Tibial nerve (tissue), 4 donors: ENCODE measurements around the gene PLSCR1. TPM values are rescaled to one million over a fixed set of nuclear protein-coding genes. Genes with fewer than 3 reads are reported as not detected.

Experiments used
- DNase-seq, 2 donors: peaks; one replicate each; pipeline ENCODE4 v3.0.0-alpha.2; 2019; ENCODE audit warnings: low spot score in 2 of 2
- H3K27ac ChIP-seq, 4 donors: fragments of 200-600 bp; sonication (generic) in 3 of 4; one replicate each; pipeline ENCODE4 v1.5.1; 2017 to 2019; ENCODE audit warnings: mild to moderate bottlenecking in 1 of 4
- H3K27me3 ChIP-seq, 2 donors: fragments of 200-600 bp; sonication (generic) in 1 of 2; one replicate each; pipeline versions ENCODE4 v1.5.1 to v1.6.0; 2017 to 2019
- H3K36me3 ChIP-seq, 3 donors: fragments of 200-600 bp; sonication (generic); one replicate each; pipeline ENCODE4 v1.5.1; 2018 to 2019
- H3K4me1 ChIP-seq, 4 donors: fragments of 200-600 bp; sonication (generic) in 3 of 4; one replicate each; pipeline ENCODE4 v1.5.1; 2017 to 2019
- H3K4me3 ChIP-seq, 4 donors: fragments of 200-600 bp; sonication (generic) in 3 of 4; one replicate each; pipeline ENCODE4 v1.5.1; 2017 to 2019; ENCODE audit warnings: mild to moderate bottlenecking in 1 of 4, moderate library complexity in 1 of 4
- H3K9me3 ChIP-seq, 4 donors: fragments of 200-600 bp; sonication (generic) in 3 of 4; one replicate each; pipeline ENCODE4 v1.5.1; 2017 to 2019
- EP300 ChIP-seq, 2 donors: sonication (generic); formaldehyde crosslinking; IDR thresholded peaks; one replicate each; pipeline ENCODE4 v1.6.1; 2017; ENCODE audit warnings: antibody characterized with exemption in 2 of 2, mild to moderate bottlenecking in 1 of 2
- POLR2A ChIP-seq, 2 donors: fragments of 450-650 bp; IDR thresholded peaks; one replicate each; pipeline ENCODE4 v1.6.1; 2017; ENCODE audit warnings: antibody characterized with exemption in 2 of 2, mild to moderate bottlenecking in 2 of 2, moderate library complexity in 2 of 2
- WGBS, 2 donors: methylation state at CpG; one replicate each; pipeline ENCODE4 v1.1.5; 2018; 5-methylcytosine and 5-hydroxymethylcytosine counted together
- total RNA-seq, 4 donors: library from RNA; depleted of rRNA; stranded (reverse); fragments of >200 nt; gene quantifications; one replicate each; pipeline ENCODE4 v1.1.0, GENCODE V29; 2016
- TF ChIP-seq, protein P1 (sequence below), 5 experiments: fragments of 200-600 bp in 3 of 5; fragments of 450-650 bp in 2 of 5; sonication (generic) in 3 of 5; IDR thresholded peaks; one replicate each; pipeline ENCODE4 v1.5.1; 2016 to 2019; ENCODE audit warnings: antibody characterized with exemption in 5 of 5, mild to moderate bottlenecking in 3 of 5, moderate library complexity in 2 of 5

PLSCR1 gene
- total RNA-seq, 4 donors from 2014 or later: 57.8 to 104 (median 68.7) TPM

DNA sequence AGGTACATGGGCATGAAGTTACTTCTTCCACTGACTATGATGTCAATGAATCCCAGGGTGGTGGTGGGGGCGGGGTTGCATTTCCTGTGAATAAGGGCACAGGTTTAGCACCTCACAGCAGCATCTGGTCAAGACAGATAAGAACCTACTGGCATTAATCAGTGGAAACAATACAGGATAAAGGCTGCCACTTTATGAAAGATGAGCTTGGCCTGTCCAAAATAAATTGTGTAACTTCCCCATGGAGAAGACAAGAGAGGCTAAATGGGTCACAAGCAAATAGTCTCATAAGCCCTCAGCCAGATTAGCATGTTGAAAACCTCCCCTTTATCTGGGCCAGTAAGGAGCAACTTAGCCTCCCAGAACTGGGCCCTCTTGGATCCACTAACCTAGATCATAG is 47.7 kb downstream of the PLSCR1 start:
- Histone ChIP-seq H3K4me1 (no peaks in the 10 kb centered on the region), H3K27ac (no peak overlapping the region), H3K27me3 (no peaks in the 10 kb centered on the region), H3K9me3 (peaks cover 0 to 5% (median 0%) of the 10 kb centered on the region in 4 donors), H3K4me3 (no peak overlapping the region), H3K36me3 (no peaks in the 10 kb centered on the region)
- no peak for TF ChIP-seq POLR2A (IDR thresholded peaks at IDR 0.05)
- TF ChIP-seq EP300 (IDR thresholded peaks at IDR 0.05): no peak
- TF ChIP-seq, protein P1, sequence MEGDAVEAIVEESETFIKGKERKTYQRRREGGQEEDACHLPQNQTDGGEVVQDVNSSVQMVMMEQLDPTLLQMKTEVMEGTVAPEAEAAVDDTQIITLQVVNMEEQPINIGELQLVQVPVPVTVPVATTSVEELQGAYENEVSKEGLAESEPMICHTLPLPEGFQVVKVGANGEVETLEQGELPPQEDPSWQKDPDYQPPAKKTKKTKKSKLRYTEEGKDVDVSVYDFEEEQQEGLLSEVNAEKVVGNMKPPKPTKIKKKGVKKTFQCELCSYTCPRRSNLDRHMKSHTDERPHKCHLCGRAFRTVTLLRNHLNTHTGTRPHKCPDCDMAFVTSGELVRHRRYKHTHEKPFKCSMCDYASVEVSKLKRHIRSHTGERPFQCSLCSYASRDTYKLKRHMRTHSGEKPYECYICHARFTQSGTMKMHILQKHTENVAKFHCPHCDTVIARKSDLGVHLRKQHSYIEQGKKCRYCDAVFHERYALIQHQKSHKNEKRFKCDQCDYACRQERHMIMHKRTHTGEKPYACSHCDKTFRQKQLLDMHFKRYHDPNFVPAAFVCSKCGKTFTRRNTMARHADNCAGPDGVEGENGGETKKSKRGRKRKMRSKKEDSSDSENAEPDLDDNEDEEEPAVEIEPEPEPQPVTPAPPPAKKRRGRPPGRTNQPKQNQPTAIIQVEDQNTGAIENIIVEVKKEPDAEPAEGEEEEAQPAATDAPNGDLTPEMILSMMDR (IDR thresholded peaks at IDR 0.05): no peak
- 0 to 89% methylated on average over 1 of the region's 1 CpG for WGBS, 2 donors
- DNase-seq: no peak

DNA sequence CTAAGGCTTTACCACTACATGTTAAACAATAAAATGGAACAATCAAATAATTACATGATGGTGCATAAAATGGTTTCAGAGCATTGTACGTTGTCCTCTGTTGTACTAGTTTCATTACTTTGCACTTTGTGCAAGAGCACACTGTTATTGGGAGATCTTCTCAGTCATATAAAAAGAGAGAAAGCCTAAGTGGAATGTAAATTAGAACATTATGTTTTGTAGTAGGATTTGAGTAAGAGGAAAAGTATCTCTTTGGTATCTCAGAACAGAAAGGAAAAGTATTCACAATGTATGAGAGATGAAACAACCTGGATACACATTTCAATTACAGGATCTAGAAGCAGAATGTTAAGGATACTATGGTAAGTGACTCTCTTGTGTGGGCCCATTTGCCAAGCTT is 48.2 kb downstream of the PLSCR1 start:
- Histone ChIP-seq H3K4me3 (no peak overlapping the region), H3K27ac (no peak overlapping the region), H3K4me1 (no peaks in the 10 kb centered on the region), H3K9me3 (peaks cover 0 to 6% (median 2%) of the 10 kb centered on the region in 4 donors), H3K36me3 (no peaks in the 10 kb centered on the region), H3K27me3 (no peaks in the 10 kb centered on the region)
- TF ChIP-seq POLR2A (IDR thresholded peaks at IDR 0.05): no peak
- TF ChIP-seq, protein P1 (IDR thresholded peaks at IDR 0.05): no peak
- TF ChIP-seq EP300 (IDR thresholded peaks at IDR 0.05): no peak
- WGBS, 2 donors: 0 to 83% methylated on average over 1 of the region's 1 CpG
- no peak for DNase-seq

DNA sequence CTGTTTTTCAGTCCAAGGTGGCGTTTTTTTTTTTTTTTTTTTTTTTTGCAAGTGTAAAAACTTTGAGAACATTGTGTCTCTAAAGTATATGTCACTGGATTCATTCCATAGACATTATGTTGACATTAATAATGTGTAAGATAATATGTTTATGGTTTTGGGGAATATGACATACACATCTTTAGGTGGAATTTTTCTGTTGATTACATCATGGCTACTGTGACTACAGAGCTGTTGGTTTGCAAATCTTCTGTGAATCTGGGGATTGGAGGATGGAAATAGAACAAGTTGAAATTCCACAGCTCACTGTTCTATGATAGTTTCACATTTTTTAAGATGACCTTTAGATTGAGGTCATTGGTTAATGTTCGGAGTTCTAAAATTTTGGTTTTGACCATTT is 50.6 kb downstream of the PLSCR1 start:
- Histone ChIP-seq H3K4me1 (no peaks in the 10 kb centered on the region), H3K9me3 (peaks cover 0 to 14% (median 3%) of the 10 kb centered on the region in 4 donors), H3K27ac (no peak overlapping the region), H3K4me3 (no peak overlapping the region), H3K27me3 (no peaks in the 10 kb centered on the region), H3K36me3 (no peaks in the 10 kb centered on the region)
- TF ChIP-seq EP300 (IDR thresholded peaks at IDR 0.05) (no peak), POLR2A (IDR thresholded peaks at IDR 0.05) (no peak)
- TF ChIP-seq, protein P1 (IDR thresholded peaks at IDR 0.05): no peak
- WGBS, 2 donors: 73 to 82% methylated on average over 2 of the region's 2 CpGs
- no peak for DNase-seq

DNA sequence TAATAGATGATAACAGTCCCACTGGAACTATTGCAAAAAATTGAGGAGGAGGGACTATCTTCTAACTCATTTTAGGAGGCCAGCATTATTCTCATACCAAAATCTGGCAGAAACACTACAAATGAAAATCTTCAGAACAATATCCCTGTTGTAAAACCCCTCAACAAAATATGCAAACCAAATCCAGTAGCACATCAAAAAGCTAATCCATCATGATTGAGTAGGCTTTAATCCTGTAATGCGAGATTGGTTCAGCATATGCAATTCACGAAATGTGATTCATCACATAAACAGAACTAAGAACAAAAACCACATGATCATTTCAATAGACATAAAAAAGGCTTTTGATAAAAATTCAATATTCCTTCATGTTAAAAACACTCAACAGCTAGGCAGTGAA is 51.2 kb downstream of the PLSCR1 start:
- Histone ChIP-seq H3K36me3 (no peaks in the 10 kb centered on the region), H3K27me3 (no peaks in the 10 kb centered on the region), H3K27ac (peak overlapping the region in 1 of 4 donors; percentile 0), H3K4me3 (no peak overlapping the region), H3K9me3 (peaks cover 0 to 17% (median 3%) of the 10 kb centered on the region in 4 donors), H3K4me1 (no peaks in the 10 kb centered on the region)
- no peak for DNase-seq
- TF ChIP-seq POLR2A (IDR thresholded peaks at IDR 0.05) (no peak), EP300 (IDR thresholded peaks at IDR 0.05) (no peak)
- TF ChIP-seq, protein P1 (IDR thresholded peaks at IDR 0.05): no peak
- 43 to 55% methylated on average over 2 of the region's 2 CpGs for WGBS, 2 donors

DNA sequence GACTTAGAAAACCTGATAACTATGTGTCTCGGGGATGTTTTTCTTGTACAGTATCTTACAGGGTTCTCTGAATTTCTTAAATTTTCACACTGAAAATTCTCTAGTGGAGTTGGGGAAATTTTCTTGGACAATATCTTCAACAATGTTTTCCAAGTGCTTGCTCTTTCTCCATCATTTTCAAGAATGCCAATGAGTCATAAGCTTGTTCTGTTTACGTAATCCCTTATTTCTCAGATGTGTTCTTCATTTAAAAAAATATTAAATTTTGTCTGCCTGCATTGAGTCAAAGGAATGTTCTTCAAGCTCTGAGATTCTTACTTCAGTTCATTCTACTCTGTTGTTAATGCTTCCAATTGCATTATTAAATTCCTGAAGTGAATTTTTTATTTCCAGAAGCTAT is 53.1 kb downstream of the PLSCR1 start:
- H3K4me3 ChIP-seq: no peak overlapping the region
- no peak overlapping the region for H3K27ac ChIP-seq
- DNase-seq: no peak
- no peak for TF ChIP-seq EP300 (IDR thresholded peaks at IDR 0.05)
- TF ChIP-seq, protein P1 (IDR thresholded peaks at IDR 0.05): no peak
- TF ChIP-seq POLR2A (IDR thresholded peaks at IDR 0.05): no peak
- 41 to 87% methylated on average over 2 of the region's 2 CpGs for WGBS, 2 donors
- no peaks in the 10 kb centered on the region for H3K36me3 ChIP-seq
- peaks cover 0 to 13% (median 3%) of the 10 kb centered on the region in 4 donors for H3K9me3 ChIP-seq
- H3K27me3 ChIP-seq: no peaks in the 10 kb centered on the region
- no peaks in the 10 kb centered on the region for H3K4me1 ChIP-seq
